SKM-1 (cell line): ENCODE results near the gene UBQLN4.

ENCODE experiments used
- DNase-seq: peaks from one replicate; lab custom pipeline; 2025; ENCODE audit not compliant: unreplicated experiment; lab: John Stamatoyannopoulos, UW

UBQLN4 gene

GRCh38 chr1:156053768-156054499 lies at the start of gene UBQLN4:
Gene UBQLN4 (minus strand): TSS chr1:156053798. CDS start chr1:156053701, 97 bp downstream.
- peak; percentile 86 for DNase-seq

DNA sequence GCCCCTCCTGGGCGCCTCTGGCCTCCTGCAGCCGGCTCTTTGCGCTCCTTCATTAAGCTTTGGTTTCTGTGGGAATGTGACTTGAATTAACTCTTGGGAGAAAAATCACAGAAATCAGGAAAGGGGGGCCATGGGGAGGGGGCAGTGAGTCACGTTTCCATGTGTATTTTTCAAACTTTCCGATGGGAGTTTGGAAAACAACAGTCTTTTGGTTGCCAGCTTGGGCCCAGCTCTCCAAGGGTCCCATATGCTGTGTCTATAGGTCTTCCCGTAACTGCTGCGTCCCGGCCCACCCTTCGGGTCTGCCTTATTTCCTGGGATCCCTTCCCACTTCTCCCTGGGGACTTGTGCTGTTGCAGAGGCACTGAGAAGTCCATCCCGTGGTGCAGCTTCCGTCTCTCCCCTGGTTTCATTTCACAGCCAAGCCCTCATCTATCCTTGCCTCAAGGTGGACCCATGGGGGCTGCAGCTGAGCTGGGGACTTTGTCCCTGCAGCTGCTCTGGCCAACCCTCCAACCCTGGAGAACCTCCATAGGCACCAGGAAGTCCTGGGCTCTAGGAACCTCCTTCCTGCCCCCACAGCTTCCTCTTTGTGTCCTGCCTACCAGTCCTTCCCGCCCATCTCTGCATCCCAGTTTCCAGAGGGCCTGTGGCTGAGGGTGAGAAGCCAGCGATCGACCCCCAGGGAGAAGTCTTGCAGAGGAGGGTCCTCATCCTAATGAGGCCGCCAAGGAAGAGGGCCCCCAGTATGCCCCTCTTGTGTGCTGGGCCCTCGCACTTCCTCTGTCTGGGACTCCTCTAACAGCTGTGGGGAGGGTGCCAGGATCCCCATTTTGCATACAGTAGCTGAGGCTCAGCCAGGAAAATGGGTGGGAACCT lies 49.3 kb upstream of the UBQLN4 start:
- DNase-seq = peak; percentile 31

DNA sequence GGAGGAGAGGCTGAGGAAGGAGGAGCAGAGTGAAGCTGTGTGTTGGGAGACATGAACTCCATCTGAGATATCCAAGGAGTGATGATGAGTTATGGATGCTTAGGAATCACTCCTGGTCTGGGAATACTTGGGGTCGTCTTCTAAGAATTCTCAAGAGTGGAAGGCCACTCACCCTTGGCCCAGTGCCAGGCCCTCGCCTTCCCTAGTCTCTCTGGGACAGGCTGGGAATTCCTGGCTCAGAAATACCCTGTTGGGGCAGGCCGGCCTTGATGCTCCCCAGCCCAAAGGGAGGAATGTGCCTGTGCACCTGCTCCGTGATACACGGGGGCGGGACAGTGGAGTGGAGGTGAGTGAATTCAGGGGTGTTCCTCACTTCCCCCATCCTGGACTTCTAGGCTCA lies 48.3 kb upstream of the UBQLN4 start:
- DNase-seq = no peak

GRCh38 chr1:156100205-156100995 lies 46.8 kb upstream of the UBQLN4 start:
- no peak for DNase-seq

DNA sequence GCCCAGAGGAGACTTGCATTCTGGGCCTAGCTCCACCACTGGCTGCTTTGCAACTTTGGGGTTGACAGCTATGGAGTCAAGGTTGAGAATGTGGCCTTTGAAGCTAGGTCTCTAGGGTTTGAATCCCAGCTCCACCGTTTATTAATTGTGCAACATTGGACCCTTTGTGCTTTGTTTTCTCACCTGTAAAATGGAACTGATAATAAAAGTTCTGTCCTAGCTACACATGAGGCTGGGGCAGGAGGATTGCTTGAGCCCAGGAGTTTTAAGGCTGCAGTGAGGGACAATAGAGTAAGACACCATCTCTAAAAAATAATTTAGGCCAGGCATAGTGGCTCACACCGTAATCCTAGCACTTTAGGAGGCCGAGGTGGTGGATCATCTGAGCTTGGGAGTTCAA lies 45.7 kb upstream of the UBQLN4 start:
- DNase-seq = no peak

DNA sequence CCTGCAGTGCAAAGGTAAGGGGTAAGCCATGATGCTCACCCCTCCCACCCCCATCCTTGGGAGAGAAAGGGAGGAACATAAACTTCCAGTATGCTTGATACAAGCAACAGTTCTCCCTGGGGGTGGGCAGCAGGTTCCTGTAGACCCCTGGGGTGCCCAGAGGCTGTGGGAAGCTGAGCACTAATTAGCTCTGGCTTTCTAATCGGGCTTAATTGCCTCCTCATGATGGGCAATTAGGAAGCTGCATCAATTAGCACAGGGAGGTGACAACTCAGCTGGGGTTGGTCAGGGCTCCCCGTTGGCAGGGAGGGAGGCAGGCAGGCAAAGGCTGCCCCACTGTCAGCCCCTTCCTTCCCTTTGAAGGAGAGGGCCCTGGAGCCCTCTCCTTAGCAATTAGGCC lies 45.2 kb upstream of the UBQLN4 start:
- DNase-seq = no peak

- no peak for DNase-seq
Observed at GRCh38 chr1:156097499-156098178, 44.0 kb upstream of the UBQLN4 start.

GRCh38 chr1:156096640-156097391 lies 43.2 kb upstream of the UBQLN4 start:
- DNase-seq = peak; percentile 80

DNA sequence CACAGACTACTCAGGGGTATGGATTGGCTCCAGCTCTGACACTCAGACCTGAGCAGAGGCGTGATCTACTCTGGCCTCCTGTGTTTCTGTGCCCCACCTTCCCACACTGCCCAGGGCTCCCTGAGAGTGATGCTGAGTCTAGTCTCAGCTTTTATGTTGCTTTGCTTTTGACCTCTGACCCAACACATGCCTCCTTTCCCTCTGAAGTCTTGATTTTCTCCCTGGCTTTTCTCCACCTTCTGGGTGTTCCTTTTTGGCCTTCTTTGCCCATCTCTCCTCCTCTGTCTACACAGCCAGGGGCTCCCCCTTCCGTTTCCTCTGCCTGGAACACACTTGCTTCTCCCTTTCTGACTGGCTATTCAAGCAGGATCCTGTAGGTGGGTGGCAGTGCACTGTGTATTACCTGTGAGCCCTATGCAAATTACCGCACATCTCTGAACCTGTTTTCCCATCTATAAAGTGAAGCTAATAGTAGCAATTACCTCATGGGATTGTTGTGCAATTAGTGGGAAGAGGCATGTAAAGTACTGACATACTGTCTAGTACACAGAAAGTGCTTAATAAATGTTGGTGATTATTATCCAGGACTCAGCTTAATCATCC lies 42.4 kb upstream of the UBQLN4 start:
- no peak for DNase-seq

GRCh38 chr1:156091610-156092009 lies 38.0 kb upstream of the UBQLN4 start:
- no peak for DNase-seq

- peak; percentile 81 for DNase-seq
Observed at GRCh38 chr1:156090840-156091188, 37.2 kb upstream of the UBQLN4 start.

DNA sequence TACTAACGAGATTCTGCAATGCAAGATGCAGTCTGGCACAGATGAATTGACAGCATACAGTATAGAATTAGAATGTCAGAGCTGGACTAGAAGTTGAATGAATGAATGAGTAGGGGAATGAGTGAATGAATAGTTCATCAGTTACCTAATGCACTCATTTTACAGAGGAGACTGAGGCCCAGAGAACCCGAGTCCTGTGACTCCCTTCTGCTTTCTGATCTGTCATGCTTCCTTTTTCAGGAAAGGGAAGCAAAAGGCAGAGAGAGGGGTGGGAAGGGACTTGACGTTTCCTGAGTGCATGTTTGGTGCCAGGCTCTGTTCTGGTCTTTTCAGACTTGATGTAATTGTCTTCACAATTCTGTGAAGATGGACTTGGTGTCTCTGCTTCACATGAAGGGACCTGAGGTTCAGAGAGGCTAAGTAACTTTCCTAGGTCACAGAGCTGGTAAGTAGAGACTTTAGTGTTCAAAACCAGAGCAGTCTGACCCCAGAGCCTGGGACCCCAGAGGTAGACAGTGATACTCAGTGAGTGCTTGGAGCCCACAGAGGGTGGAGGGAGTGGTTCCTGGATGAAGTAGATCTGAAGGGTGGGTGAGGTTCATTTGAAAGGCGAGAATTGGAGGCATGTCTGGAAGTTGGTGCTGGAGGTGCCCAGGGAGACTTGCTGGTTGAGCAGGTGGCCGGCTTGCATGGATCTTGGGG lies 36.7 kb upstream of the UBQLN4 start:
- DNase-seq = no peak

DNA sequence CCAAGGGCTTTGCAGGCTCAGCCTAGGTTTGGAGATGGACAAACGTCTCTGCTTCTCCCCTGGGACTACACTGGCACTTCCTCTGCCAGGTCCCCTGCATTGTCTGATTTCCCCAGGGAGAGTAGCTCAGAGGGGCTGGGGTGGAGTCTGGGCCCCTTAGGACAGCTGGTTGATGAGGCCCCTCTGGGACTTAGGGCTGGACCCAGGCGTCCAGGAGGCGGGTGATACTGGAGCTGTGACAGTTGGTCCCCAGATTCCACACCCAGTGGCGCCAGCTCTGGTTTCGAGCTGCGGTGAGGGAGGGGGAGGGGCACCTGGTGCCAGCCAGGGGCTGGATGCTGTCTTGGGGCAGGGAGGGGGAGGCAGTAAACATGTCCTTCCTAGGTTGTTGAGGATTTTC lies 36.1 kb upstream of the UBQLN4 start:
- no peak for DNase-seq

GRCh38 chr1:156086256-156086662 lies 32.7 kb upstream of the UBQLN4 start:
- no peak for DNase-seq

GRCh38 chr1:156083800-156084790 lies 30.5 kb upstream of the UBQLN4 start:
- DNase-seq = no peak

GRCh38 chr1:156082309-156083091 lies 28.9 kb upstream of the UBQLN4 start, which contains the start of gene MEX3A:
Gene MEX3A (minus strand): TSS chr1:156082465. CDS start chr1:156081998, 467 bp downstream.
- peak; percentile 41 for DNase-seq

- no peak for DNase-seq
Observed at GRCh38 chr1:156081917-156082308, 28.3 kb upstream of the UBQLN4 start.
